ENCODE data around the gene SCAF4. TPM values are rescaled to one million over a fixed set of nuclear protein-coding genes. Genes with fewer than 3 reads are reported as not detected.
"Not testable (repeated sequence)": the region's sequence is repeated elsewhere in the genome, so short reads cannot be mapped to it uniquely, and the experiment has no call there.

Gene SCAF4
- total RNA-seq, 2 donors from 2014 or later, result 56.5 to 66.9 TPM

- Mint-ChIP-seq H3K36me3 (peaks cover 46% of the 10 kb centered on the region), H3K4me3 (peak overlapping the region; percentile 64), H3K9me3 (no peaks in the 10 kb centered on the region), H3K27ac (peak overlapping the region; percentile 83 to 86), H3K4me1 (ENCODE audit: low read depth in 2 of 2) (peaks cover 47% of the 10 kb centered on the region in 2 donors), H3K27me3 (no peaks in the 10 kb centered on the region)
- ATAC-seq (peak; percentile 45 to 47), DNase-seq (ENCODE audit: low spot score) (no peak)
These were observed 63.0 kb downstream of the SCAF4 start for GRCh38 chr21:31668651-31669491.

DNA sequence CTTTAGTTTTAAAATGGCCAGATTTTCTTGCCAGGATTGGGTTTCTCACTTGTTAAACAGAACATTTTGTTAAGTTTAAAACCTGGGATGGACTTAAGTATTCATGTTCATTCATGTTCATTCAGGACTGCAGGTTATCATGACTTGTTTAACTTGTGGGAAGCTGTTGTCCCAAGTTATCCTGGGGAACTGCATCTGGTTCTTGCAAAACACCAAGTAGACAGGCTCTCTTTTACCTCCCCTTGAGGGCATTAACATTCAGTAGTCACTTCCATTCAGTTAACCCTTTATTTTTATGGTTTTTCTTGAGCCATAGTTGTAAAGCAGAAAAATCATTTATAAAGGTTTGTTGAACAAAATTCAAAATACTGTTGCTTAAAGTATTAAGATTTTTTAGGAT is 64.3 kb downstream of the SCAF4 start:
- Mint-ChIP-seq H3K36me3 (peaks cover 46% of the 10 kb centered on the region), H3K27me3 (no peaks in the 10 kb centered on the region), H3K27ac (peak overlapping the region; percentile 83 to 86), H3K4me3 (peak overlapping the region; percentile 83), H3K4me1 (ENCODE audit: low read depth in 2 of 2) (peaks cover 44 to 46% of the 10 kb centered on the region in 2 donors), H3K9me3 (no peaks in the 10 kb centered on the region)
- DNase-seq (ENCODE audit: low spot score) (no peak), ATAC-seq (no peak)

- peak overlapping the region; percentile 83 to 86 for H3K27ac Mint-ChIP-seq
- peaks cover 42 to 43% of the 10 kb centered on the region in 2 donors for H3K4me1 Mint-ChIP-seq (ENCODE audit: low read depth in 2 of 2)
- DNase-seq (ENCODE audit: low spot score) (no peak), ATAC-seq (peak in 1 of 2 donors; percentile 58)
- H3K9me3 Mint-ChIP-seq, result no peaks in the 10 kb centered on the region
- no peaks in the 10 kb centered on the region for H3K27me3 Mint-ChIP-seq
- peaks cover 47% of the 10 kb centered on the region for H3K36me3 Mint-ChIP-seq
- H3K4me3 Mint-ChIP-seq, result peak overlapping the region; percentile 83
These were observed 64.8 kb downstream of the SCAF4 start for GRCh38 chr21:31667132-31667531.

- no peak for DNase-seq (ENCODE audit: low spot score)
- no peaks in the 10 kb centered on the region for H3K9me3 Mint-ChIP-seq
- no peaks in the 10 kb centered on the region for H3K27me3 Mint-ChIP-seq
- ATAC-seq, result peak in 1 of 2 donors; percentile 39
- peaks cover 50% of the 10 kb centered on the region for H3K36me3 Mint-ChIP-seq
- H3K4me3 Mint-ChIP-seq, result peak overlapping the region; percentile 83
- H3K4me1 Mint-ChIP-seq (ENCODE audit: low read depth in 2 of 2), result peaks cover 43 to 47% of the 10 kb centered on the region in 2 donors
- H3K27ac Mint-ChIP-seq, result peak overlapping the region; percentile 83 to 86
These were observed 65.4 kb downstream of the SCAF4 start for GRCh38 chr21:31666445-31667010.

DNA sequence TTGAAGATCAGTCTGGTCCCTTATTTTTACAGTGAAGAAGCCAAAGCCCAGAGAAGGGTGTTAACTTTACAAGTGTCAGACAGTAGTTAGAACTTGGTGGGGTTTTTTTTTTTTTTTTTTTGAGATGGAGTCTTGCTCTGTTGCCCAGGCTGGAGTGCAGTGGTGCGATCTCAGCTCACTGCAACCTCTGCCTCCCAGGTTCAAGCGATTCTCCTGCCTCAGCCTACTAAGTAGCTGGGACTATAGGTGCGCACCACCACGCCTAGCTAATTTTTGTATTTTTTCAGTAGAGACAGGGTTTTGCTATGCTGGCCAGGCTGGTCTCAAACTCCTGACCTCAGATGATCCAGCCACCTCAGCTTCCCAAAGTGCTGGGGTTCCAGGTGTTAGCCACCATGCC is 66.0 kb downstream of the SCAF4 start:
- Mint-ChIP-seq H3K36me3 (peaks cover 47% of the 10 kb centered on the region), H3K4me1 (ENCODE audit: low read depth in 2 of 2) (peaks cover 47 to 54% of the 10 kb centered on the region in 2 donors), H3K4me3 (peak overlapping the region; percentile 83), H3K27ac (peak overlapping the region; percentile 83 to 86)
- not testable (repeated sequence) for DNase-seq (ENCODE audit: low spot score); ATAC-seq; H3K27me3 Mint-ChIP-seq; H3K9me3 Mint-ChIP-seq

GRCh38 chr21:31665397-31665796 is 66.5 kb downstream of the SCAF4 start:
- peak overlapping the region; percentile 78 for H3K4me3 Mint-ChIP-seq
- H3K27ac Mint-ChIP-seq, result peak overlapping the region; percentile 83 to 86
- no peaks in the 10 kb centered on the region for H3K27me3 Mint-ChIP-seq
- ATAC-seq, result peak; percentile 80 to 88
- peak; percentile 65 for DNase-seq (ENCODE audit: low spot score)
- H3K9me3 Mint-ChIP-seq, result no peaks in the 10 kb centered on the region
- peaks cover 42% of the 10 kb centered on the region for H3K36me3 Mint-ChIP-seq
- peaks cover 46 to 58% of the 10 kb centered on the region in 2 donors for H3K4me1 Mint-ChIP-seq (ENCODE audit: low read depth in 2 of 2)

DNA sequence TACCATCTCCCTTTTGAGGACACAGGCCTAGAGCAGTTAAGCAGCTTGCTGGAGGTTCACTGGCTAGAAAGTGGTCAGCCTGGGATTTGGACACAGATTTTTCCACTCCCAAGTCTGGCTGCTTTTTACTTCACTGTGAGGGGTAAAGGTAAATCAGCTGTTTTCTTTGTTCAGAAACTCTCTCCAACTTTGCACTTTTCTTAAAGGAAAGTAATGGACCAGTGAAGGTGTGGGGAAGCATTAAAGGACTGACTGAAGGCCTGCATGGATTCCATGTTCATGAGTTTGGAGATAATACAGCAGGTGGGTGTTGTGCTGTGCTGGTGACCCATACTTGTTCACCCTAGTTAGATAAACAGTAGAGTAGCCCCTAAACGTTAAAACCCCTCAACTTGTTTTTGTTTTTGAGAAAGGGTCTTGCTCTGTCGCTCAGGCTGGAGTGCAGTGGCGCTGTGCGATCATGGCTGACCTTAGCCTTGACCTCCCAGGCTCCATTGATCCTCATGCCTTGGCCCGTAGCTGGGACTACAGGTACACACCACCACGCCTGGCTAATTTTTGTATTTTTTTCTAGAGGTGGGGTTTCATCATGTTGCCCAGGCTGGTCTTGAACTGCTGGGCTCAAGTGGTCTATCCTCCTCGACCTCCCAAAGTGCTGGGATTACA is 68.2 kb downstream of the SCAF4 start:
- peaks cover 47 to 62% of the 10 kb centered on the region in 2 donors for H3K4me1 Mint-ChIP-seq (ENCODE audit: low read depth in 2 of 2)
- no peak overlapping the region for H3K4me3 Mint-ChIP-seq
- peaks cover 31% of the 10 kb centered on the region for H3K36me3 Mint-ChIP-seq

DNA sequence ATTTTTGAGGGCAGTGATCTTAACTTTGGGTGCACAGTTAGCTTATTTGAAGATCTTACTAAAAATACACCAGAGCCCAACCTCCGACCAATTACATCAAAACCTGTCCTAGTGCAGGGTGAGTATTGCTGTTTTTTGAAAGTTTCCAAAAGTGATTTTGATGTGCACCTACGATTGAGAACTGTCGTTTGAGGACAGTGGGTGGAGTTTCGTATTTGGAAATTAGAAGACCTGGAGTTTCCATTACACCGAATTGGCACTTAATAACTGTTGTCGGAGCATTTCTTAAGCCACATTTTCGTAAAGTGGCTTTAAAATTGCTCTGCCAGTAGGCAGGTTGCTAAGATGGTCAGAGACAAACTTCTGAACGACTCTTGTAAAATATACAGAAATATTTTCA is 71.3 kb downstream of the SCAF4 start:
- peaks cover 18% of the 10 kb centered on the region for H3K36me3 Mint-ChIP-seq
- H3K27me3 Mint-ChIP-seq, result no peaks in the 10 kb centered on the region
- peak overlapping the region; percentile 83 for H3K4me3 Mint-ChIP-seq
- no peak for DNase-seq (ENCODE audit: low spot score)
- H3K27ac Mint-ChIP-seq, result peak overlapping the region; percentile 82 to 94
- no peak for ATAC-seq
- no peaks in the 10 kb centered on the region for H3K9me3 Mint-ChIP-seq
- H3K4me1 Mint-ChIP-seq (ENCODE audit: low read depth in 2 of 2), result peaks cover 36 to 50% of the 10 kb centered on the region in 2 donors

More for the DNA sequence above, 68.2 kb downstream of the SCAF4 start:
- DNase-seq (ENCODE audit: low spot score) (no peak), ATAC-seq (no peak)
- peak overlapping the region; percentile 83 to 86 for H3K27ac Mint-ChIP-seq
- H3K9me3 Mint-ChIP-seq, result no peaks in the 10 kb centered on the region
- H3K27me3 Mint-ChIP-seq, result no peaks in the 10 kb centered on the region

DNA sequence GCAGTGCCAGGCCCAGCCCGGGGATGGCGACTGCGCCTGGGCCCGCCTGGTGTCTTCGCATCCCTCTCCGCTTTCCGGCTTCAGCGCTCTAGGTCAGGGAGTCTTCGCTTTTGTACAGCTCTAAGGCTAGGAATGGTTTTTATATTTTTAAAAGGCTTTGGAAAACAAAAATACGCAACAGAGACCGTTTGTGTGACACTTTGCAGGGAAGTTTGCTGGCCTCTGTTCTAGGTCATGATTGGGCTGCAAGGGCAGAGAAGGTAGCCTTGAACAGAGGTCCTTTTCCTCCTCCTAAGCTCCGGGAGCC is 71.7 kb downstream of the SCAF4 start:
- Mint-ChIP-seq H3K4me3 (peak overlapping the region; percentile 83), H3K9me3 (no peaks in the 10 kb centered on the region), H3K27me3 (no peaks in the 10 kb centered on the region), H3K27ac (peak overlapping the region; percentile 82 to 94), H3K4me1 (ENCODE audit: low read depth in 2 of 2) (peaks cover 36 to 50% of the 10 kb centered on the region in 2 donors), H3K36me3 (peaks cover 14% of the 10 kb centered on the region)
- DNase-seq (ENCODE audit: low spot score), result no peak
- ATAC-seq, result peak in 1 of 2 donors; percentile 56

- Mint-ChIP-seq H3K36me3 (peaks cover 14% of the 10 kb centered on the region), H3K9me3 (no peaks in the 10 kb centered on the region), H3K27me3 (no peaks in the 10 kb centered on the region), H3K4me3 (peak within 1 kb of the TSS; percentile 96), H3K27ac (peak within 1 kb of the TSS; percentile 82 to 94), H3K4me1 (ENCODE audit: low read depth in 2 of 2) (peaks cover 41 to 53% of the 10 kb centered on the region in 2 donors)
- DNase-seq (ENCODE audit: low spot score) (peak; percentile 95), ATAC-seq (peak; percentile 98)
These were observed 72.2 kb downstream of the SCAF4 start, which contains the start of gene SOD1 for GRCh38 chr21:31659536-31660258. SOD1 (plus strand) TSS chr21:31659693; CDS start chr21:31659770, 77 bp downstream.

GRCh38 chr21:31659286-31659535 is 72.7 kb downstream of the SCAF4 start:
- no peak for ATAC-seq
- Mint-ChIP-seq H3K4me3 (peak overlapping the region; percentile 96), H3K9me3 (no peaks in the 10 kb centered on the region), H3K27me3 (no peaks in the 10 kb centered on the region), H3K4me1 (ENCODE audit: low read depth in 2 of 2) (peaks cover 40 to 50% of the 10 kb centered on the region in 2 donors), H3K36me3 (peaks cover 11% of the 10 kb centered on the region), H3K27ac (peak overlapping the region; percentile 82 to 94)
- no peak for DNase-seq (ENCODE audit: low spot score)

GRCh38 chr21:31658053-31658452 is 73.9 kb downstream of the SCAF4 start:
- Mint-ChIP-seq H3K4me1 (ENCODE audit: low read depth in 2 of 2) (peaks cover 36 to 48% of the 10 kb centered on the region in 2 donors), H3K4me3 (peak overlapping the region; percentile 10), H3K9me3 (no peaks in the 10 kb centered on the region), H3K27me3 (no peaks in the 10 kb centered on the region), H3K27ac (peak overlapping the region in 1 of 2 donors; percentile 37), H3K36me3 (peaks cover 8% of the 10 kb centered on the region)
- no peak for ATAC-seq
- DNase-seq (ENCODE audit: low spot score), result no peak

Measured in natural killer cell treated with Interleukin-12 subunit alpha and Interleukin-12 subunit beta and Interleukin-15 and Interleukin-18, amount 100 ng/mL, for 72 hours (primary cell).